SK-N-MC (cell line): ENCODE results near the gene AJAP1.

Source experiments
- DNase-seq: peaks from one replicate; pipeline ENCODE4 v3.0.0-alpha.2; 2011; ENCODE audit warnings: low read depth, low spot score
- H3K27ac ChIP-seq: fragments of 200-600 bp; sonication (generic); 2 replicates; pipeline ENCODE4 v1.5.1; 2016; ENCODE audit warnings: mixed run types
- H3K36me3 ChIP-seq: fragments of 200-600 bp; sonication (generic); 2 replicates; pipeline ENCODE4 v1.6.1; 2017; ENCODE audit warnings: antibody characterized with exemption, low read length, mixed read lengths; ENCODE audit not compliant: insufficient read depth
- H3K4me3 ChIP-seq: fragments of 200-600 bp; sonication (generic); 2 replicates; pipeline ENCODE4 v1.5.1; 2016
- H3K9ac ChIP-seq: fragments of 200-600 bp; sonication (generic); 2 replicates; pipeline ENCODE4 v1.8.0; 2017; ENCODE audit warnings: mixed run types, mixed read lengths; ENCODE audit not compliant: insufficient read length
- H3K9me3 ChIP-seq: fragments of 200-600 bp; sonication (generic); 2 replicates; pipeline ENCODE4 v1.6.1; 2017; ENCODE audit warnings: low read depth, mild to moderate bottlenecking, antibody characterized with exemption, low read length, moderate library complexity, mixed read lengths
- EZH2 ChIP-seq: fragments of 200-600 bp; sonication (generic); IDR thresholded peaks from one replicate; pipeline ENCODE4 v1.6.1; 2017; ENCODE audit warnings: antibody characterized with exemption
- FOXP2 ChIP-seq: optimal IDR thresholded peaks from 2 replicates; pipeline ENCODE3; 2011; ENCODE audit warnings: mild to moderate bottlenecking, moderate library complexity; ENCODE audit not compliant: insufficient read depth; ENCODE audit errors: extremely low read length, control extremely low read depth
- POLR2AphosphoS5 ChIP-seq: IDR thresholded peaks from 2 replicates; pipeline ENCODE4 v1.6.1; 2012; ENCODE audit warnings: mild to moderate bottlenecking, low read depth, low read length, borderline replicate concordance

The AJAP1 gene

DNA sequence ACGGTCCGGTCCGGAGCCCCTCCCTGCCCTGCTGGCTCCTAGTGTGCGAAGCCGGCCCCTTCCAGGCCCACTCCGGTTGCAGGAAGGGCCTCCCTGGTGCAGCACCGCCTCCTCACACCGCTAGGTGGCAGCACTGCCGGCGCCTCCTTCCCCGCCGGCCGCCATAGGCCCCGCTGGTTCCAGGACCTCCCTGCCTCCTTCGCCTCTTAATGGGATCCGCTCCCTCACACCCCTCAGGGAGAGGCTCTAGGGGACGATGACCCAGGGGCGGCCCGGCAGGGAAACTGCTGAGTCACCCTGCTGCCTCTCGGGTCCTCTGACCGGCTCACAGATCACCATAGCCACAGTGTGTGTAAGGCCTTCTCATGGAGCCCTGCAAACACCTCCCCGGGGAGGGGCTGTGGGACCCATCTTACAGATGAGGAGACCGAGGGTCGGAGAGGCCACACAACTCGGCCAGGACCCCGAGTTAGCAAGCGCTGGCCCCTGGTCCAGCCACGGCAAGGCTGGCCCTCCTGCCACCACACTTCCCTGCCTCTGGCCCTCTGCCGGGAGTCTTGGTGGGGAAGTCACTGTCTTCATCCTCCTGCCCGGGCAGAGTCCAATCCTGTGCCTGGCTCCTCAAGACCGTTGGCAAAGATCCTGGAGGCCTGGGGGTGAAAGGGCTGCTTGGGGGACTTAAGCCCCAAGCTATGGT, 1.6 kb upstream of the AJAP1 start:
- no peak overlapping the region for H3K9ac ChIP-seq
- TF ChIP-seq POLR2AphosphoS5 (no peak), FOXP2 (no peak), EZH2 (no peak)
- no peaks in the 10 kb centered on the region for H3K36me3 ChIP-seq
- no peak for DNase-seq
- H3K4me3 ChIP-seq, result no peak overlapping the region
- H3K9me3 ChIP-seq, result no peaks in the 10 kb centered on the region
- no peak overlapping the region for H3K27ac ChIP-seq

DNA sequence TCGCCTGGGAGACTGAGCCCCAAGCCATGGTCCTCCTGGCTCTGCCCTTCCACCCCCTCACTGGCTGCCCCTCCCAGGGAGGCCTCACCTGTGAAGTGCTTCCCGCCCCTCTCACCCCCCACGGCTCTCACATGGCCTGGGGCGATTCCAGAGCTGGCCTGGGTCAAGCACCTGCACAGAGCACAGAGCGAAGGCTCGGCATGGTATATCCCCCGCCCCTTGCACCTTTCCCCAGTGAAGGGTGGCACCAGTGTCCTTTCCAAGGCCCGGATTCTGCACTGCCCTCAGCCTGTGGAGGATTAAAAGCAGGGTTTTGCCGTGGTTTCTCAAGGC, 1.1 kb upstream of the AJAP1 start:
- no peak overlapping the region for H3K4me3 ChIP-seq
- H3K27ac ChIP-seq, result no peak overlapping the region
- no peak for TF ChIP-seq POLR2AphosphoS5
- no peak for TF ChIP-seq EZH2
- TF ChIP-seq FOXP2, result no peak
- no peaks in the 10 kb centered on the region for H3K36me3 ChIP-seq
- H3K9me3 ChIP-seq, result no peaks in the 10 kb centered on the region
- DNase-seq, result no peak
- no peak overlapping the region for H3K9ac ChIP-seq

DNA sequence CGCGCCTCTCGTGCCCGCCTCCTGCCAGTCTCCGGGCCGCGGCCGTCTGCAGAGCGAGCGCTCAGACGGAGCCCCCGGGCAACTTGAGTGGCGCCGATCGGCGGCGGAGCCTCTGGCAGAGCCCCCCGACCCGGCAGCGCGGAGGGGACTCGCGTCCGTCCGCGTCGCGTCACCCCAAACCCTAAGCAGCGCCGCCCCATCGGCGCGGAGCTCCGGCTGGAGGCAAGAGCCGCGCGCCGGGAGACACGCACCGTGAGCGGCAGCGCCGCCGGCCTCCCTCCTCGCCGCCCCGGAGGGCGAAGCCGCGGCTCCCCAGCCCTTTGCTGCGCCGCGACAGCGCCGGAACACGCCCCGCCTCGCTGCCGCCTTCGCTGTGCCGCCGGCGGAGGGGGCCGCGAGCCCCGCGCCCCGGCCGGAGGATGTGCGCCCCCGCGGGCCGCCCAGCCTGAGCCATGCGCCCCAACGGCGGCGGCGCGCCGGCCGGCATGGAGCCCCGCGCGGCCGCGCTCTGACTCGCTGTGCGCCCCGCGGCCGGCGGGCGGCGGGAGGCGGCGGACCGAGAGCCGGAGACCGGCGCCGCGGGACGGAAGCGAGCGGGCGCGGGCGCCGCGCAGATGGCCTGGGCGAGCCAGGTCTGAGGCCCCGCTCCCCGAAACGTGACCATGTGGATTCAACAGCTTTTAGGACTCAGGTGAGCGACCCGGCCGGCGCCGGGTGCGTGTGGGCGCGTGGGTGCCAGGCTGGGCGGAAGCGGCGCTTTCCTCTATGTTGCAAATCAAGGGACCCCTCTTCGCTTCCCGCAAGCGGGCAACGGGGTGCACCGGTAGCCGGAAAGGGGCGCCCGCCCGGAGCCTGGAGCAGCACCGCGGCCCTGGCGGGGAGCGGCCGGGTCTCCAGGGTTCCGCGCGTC, 610 bp downstream of the AJAP1 start:
- TF ChIP-seq FOXP2 (no peak), EZH2 (no peak), POLR2AphosphoS5 (no peak)
- Histone ChIP-seq H3K36me3 (no peaks in the 10 kb centered on the region), H3K9me3 (no peaks in the 10 kb centered on the region), H3K9ac (no peak overlapping the region), H3K4me3 (no peak overlapping the region), H3K27ac (no peak overlapping the region)
- DNase-seq, result no peak

DNA sequence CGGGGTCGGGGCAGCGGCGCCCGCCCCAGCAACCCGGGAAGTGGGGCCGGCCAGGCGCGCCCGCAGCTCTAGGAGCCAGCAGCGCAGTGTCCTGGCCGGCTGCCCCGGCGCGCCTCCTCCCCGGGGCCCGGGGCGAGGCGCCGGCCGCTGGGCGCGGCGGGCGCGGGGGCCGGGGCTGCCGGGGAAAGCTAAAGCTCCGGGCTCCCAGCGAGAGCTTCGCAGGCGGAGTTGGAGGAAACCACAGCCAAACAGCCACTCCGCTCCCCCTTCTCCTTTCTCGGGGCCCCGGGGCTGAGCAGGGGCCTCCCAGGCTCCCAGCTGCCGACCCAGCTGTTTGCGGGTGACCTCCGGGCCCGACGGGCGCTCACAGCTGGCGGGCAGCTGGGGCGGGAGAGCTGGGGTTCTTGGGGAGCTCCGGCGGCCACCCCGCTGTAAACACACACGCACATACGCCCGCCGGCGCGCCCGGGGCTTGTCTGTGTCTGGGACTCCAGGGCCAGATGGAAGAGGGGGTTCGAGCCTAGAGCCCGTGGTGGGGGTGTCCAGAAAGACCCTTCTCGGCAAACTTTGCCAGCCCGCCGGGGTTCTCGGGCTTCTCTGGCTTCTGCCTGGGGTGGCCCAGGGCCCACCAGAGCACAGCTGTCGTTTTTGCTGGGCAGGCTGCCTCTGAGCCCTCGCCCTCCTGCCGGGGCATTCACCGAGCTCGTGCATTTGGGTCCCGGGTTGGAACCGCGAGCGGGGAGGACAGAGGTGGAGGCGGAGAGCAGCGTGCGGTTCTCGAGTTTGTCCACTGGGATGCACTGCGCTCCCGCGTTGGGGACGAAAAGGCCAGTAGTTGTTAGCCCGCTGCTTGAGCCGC, 1.5 kb downstream of the AJAP1 start:
- TF ChIP-seq EZH2 (no peak), POLR2AphosphoS5 (no peak), FOXP2 (no peak)
- H3K4me3 ChIP-seq, result no peak overlapping the region
- no peak for DNase-seq
- H3K36me3 ChIP-seq, result no peaks in the 10 kb centered on the region
- H3K9me3 ChIP-seq, result no peaks in the 10 kb centered on the region
- H3K27ac ChIP-seq, result no peak overlapping the region
- H3K9ac ChIP-seq, result no peak overlapping the region

DNA sequence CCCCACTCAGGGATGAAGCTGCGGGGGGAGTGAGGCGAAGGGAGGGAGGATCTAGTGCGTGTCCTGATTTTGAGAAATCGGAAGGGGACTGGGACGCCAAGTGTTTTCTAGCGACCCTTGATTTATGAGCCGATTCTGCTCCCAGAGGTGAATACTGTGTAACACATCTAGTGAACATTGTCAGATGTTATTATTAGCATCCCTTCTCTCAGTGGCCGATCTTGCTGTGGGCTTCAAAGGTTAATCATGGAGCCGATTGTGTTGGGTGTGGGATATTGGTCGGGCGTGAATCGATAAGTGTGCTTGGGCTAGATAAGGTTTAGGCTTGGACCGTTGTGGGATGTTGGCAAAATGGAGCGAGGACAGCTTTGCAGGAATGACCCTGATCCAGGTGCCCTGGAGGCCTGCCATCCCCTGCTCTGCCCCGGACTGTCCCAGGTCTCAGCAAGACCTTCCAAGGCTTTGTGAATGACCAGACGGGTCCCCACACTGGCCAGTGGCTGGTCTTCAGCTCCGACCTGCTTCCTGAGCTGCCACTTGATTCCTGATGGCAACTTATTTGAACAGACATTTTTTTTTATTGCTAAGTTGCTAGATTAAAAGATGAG, 2.2 kb downstream of the AJAP1 start:
- Histone ChIP-seq H3K9me3 (no peaks in the 10 kb centered on the region), H3K27ac (no peak overlapping the region), H3K9ac (no peak overlapping the region), H3K4me3 (no peak overlapping the region), H3K36me3 (no peaks in the 10 kb centered on the region)
- DNase-seq, result no peak
- TF ChIP-seq POLR2AphosphoS5 (no peak), EZH2 (no peak), FOXP2 (no peak)

DNA sequence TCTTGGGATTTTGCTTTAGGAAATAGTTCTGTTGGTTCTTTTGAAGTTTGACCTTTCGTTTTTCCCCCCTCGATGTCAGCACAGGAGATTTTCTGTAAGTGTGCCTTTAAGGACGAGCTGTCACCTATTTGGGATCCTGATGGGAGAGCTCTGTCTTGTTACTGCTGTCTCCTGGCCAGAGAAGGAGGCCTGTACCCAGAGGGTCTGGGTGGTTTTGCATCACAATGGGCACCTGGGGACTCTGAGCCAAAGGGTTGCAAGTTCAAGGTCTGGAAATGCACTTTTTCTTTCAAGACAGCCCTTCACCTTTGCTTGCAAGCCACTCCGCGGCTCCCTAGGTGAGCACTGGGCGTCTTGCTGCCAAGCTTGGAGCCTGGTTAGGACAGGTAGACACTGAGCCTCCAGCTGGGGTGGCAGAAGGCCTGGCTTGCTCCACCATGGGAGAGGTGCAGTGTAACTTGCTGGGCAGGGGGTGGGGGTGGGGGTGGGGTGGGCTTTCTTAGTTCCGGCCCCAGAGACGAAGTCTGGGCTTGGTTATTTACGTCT, 2.9 kb downstream of the AJAP1 start:
- Histone ChIP-seq H3K9ac (no peak overlapping the region), H3K36me3 (no peaks in the 10 kb centered on the region), H3K4me3 (no peak overlapping the region), H3K9me3 (no peaks in the 10 kb centered on the region), H3K27ac (no peak overlapping the region)
- DNase-seq, result no peak
- no peak for TF ChIP-seq POLR2AphosphoS5
- no peak for TF ChIP-seq EZH2
- no peak for TF ChIP-seq FOXP2

DNA sequence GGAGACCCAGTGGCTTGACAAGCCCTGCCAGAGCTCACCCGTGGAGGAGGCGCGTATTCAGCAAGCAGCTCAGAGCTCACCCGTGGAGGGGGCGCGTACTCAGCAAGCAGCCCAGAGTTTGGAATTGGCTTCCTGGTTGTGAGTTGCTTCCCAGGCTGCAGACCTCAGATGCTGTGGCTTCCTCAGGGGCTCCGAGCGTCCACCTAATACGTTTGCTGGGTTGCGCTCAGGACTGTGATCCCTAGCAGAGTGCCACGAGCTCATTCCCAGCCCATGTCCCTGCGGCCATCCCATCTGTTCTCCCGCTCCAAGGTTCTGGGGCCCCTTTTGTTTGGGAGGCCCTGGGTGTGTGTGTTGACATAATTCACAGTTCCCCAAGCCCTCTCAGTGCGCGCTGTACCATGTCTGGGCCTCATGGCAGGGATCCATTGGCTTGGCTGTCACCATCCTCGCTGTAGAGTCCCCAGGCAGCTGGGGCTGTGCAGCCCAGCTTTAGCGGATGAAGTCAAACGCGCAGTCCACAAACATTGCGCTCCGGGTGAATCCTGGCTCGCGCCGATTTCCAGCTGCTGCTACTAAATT, 3.6 kb downstream of the AJAP1 start:
- no peak overlapping the region for H3K27ac ChIP-seq
- H3K4me3 ChIP-seq, result no peak overlapping the region
- TF ChIP-seq EZH2 (no peak), POLR2AphosphoS5 (no peak), FOXP2 (no peak)
- H3K9ac ChIP-seq, result no peak overlapping the region
- H3K9me3 ChIP-seq, result no peaks in the 10 kb centered on the region
- H3K36me3 ChIP-seq, result no peaks in the 10 kb centered on the region
- DNase-seq, result no peak
